Right lobe of liver (tissue), 4 donors: ENCODE measurements around the gene CER1.

Source experiments
- CTCF ChIP-seq, 4 donors: fragments of 200-600 bp in 3 of 4; fragments of 450-650 bp in 1 of 4; IDR thresholded peaks; one replicate each; pipeline versions ENCODE4 v1.5.1 to v1.8.0; 2016 to 2022; ENCODE audit warnings: antibody characterized with exemption in 4 of 4, mild to moderate bottlenecking in 2 of 4
- POLR2A ChIP-seq: fragments of 450-650 bp; IDR thresholded peaks from one replicate; pipeline ENCODE4 v1.6.1; 2017; ENCODE audit warnings: antibody characterized with exemption, mild to moderate bottlenecking
- donor health status: DM: no; HTN: no; CAD: no.
- donor health status: DM: no; HTN: no; CAD: no.
- donor health status: DM: no; HTN: yes; CAD: no.

DNA sequence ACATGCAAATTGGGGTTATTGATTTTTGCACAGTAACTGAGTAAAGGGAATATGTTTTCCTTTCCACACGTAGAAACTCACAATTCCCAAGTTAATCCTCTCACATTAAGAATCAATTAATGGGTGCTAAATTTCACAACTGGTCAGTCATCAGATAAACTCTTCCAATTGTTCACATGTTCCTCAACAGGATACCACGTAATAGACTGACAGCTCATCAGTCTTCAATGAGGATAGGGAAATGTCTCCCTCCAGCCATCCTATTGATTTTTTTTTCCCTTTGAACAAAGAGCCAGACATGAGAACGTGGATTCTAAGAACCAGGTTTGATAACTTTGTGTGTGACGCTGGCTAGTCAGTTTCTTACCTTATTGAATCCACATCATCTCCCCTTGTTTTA, 768 bp upstream of the CER1 start:
- TF ChIP-seq CTCF (IDR thresholded peaks at IDR 0.05) (no peak), POLR2A (no peak)
